ENCODE results near the gene ZNF154. TPM values are rescaled to one million over a fixed set of nuclear protein-coding genes. Genes with fewer than 3 reads are reported as not detected.

Gene ZNF154
- total and polyA plus RNA-seq, 2 donors (not counting 1 experiment from before 2014, with no cell fraction given), result 25.4 to 40.4 TPM

GRCh38 chr19:57651654-57651996, 57.4 kb downstream of the ZNF154 start:
- Histone ChIP-seq H3K4me3 (ENCODE audit: control extremely low read depth in 1 of 5, extremely low read depth in 1 of 5, insufficient read depth in 1 of 5, low read depth in 2 of 5, low read length in 4 of 5) (no peak overlapping the region), H3K79me2 (ENCODE audit: control insufficient read depth, insufficient read depth, low read length) (no peaks in the 10 kb centered on the region), H3K27me3 (replicated peaks in 1 of 4; ENCODE audit: control extremely low read depth in 1 of 4, control insufficient read depth in 3 of 4, insufficient read depth in 4 of 4, low read length in 3 of 4) (peaks cover 0 to 9% (median 4%) of the 10 kb centered on the region in 4 experiments), H3K36me3 (replicated peaks in 1 of 2; ENCODE audit: control extremely low read depth in 1 of 2, control insufficient read depth in 1 of 2, extremely low read depth in 1 of 2, insufficient read depth in 2 of 2, low read length in 1 of 2) (no peaks in the 10 kb centered on the region), H3K27ac (ENCODE audit: low read length in 2 of 2) (no peak overlapping the region), H3K4me1 (ENCODE audit: control insufficient read depth in 2 of 2, insufficient read depth in 2 of 2, low read length in 2 of 2) (no peaks in the 10 kb centered on the region), H3K9me3 (ENCODE audit: control extremely low read depth in 1 of 3, control insufficient read depth in 2 of 3, insufficient read depth in 1 of 3, low read length in 2 of 3) (peaks cover 0 to 5% (median 4%) of the 10 kb centered on the region in 3 donors), H3K4me2 (replicated peaks; ENCODE audit: low read depth, low read length, poor library complexity, severe bottlenecking) (no peak overlapping the region), H2AFZ (ENCODE audit: insufficient read depth, low read depth, low read length, poor library complexity, severe bottlenecking) (no peak overlapping the region), H3K9ac (ENCODE audit: low read length) (no peak overlapping the region), H4K20me1 (ENCODE audit: control insufficient read depth, insufficient read depth, low read length, poor library complexity, severe bottlenecking) (no peaks in the 10 kb centered on the region)
- Mint-ChIP-seq H3K9me3 (ENCODE audit: insufficient read depth) (peaks cover 4% of the 10 kb centered on the region), H3K27ac (no peak overlapping the region), H3K27me3 (peaks cover 47% of the 10 kb centered on the region), H3K4me1 (no peaks in the 10 kb centered on the region), H3K4me3 (no peak overlapping the region)
- intact Hi-C loops (cut with micrococcal nuclease), result no loop called here
- ATAC-seq (ENCODE audit: low read depth) (no peak), DNase-seq (no peak)
- POLR2A ChIA-PET, result no interaction called here
- WGBS (ENCODE audit: insufficient coverage), result 75% methylated on average over 6 of the region's 6 CpGs
- TF ChIP-seq CTCF (IDR thresholded peaks at IDR 0.05) (no peak), EZH2 (IDR thresholded peaks at IDR 0.05; ENCODE audit: borderline replicate concordance, insufficient read depth, low read depth, low read length, poor library complexity, severe bottlenecking) (no peak)
- CTCF ChIA-PET, result no interaction called here

GRCh38 chr19:57648331-57649003, 60.5 kb downstream of the ZNF154 start:
- ATAC-seq (ENCODE audit: low read depth) (no peak), DNase-seq (no peak)
- Histone ChIP-seq H3K27ac (ENCODE audit: low read length in 2 of 2) (no peak overlapping the region), H3K4me1 (ENCODE audit: control insufficient read depth in 2 of 2, insufficient read depth in 2 of 2, low read length in 2 of 2) (no peaks in the 10 kb centered on the region), H3K27me3 (replicated peaks in 1 of 4; ENCODE audit: control extremely low read depth in 1 of 4, control insufficient read depth in 3 of 4, insufficient read depth in 4 of 4, low read length in 3 of 4) (peaks cover 0 to 9% (median 0%) of the 10 kb centered on the region in 4 experiments), H4K20me1 (ENCODE audit: control insufficient read depth, insufficient read depth, low read length, poor library complexity, severe bottlenecking) (no peaks in the 10 kb centered on the region), H3K4me3 (ENCODE audit: control extremely low read depth in 1 of 5, extremely low read depth in 1 of 5, insufficient read depth in 1 of 5, low read depth in 2 of 5, low read length in 4 of 5) (no peak overlapping the region), H3K4me2 (replicated peaks; ENCODE audit: low read depth, low read length, poor library complexity, severe bottlenecking) (no peak overlapping the region), H2AFZ (ENCODE audit: insufficient read depth, low read depth, low read length, poor library complexity, severe bottlenecking) (no peak overlapping the region), H3K36me3 (replicated peaks in 1 of 2; ENCODE audit: control extremely low read depth in 1 of 2, control insufficient read depth in 1 of 2, extremely low read depth in 1 of 2, insufficient read depth in 2 of 2, low read length in 1 of 2) (peaks cover 1 to 2% of the 10 kb centered on the region in 2 experiments), H3K9ac (ENCODE audit: low read length) (no peak overlapping the region), H3K79me2 (ENCODE audit: control insufficient read depth, insufficient read depth, low read length) (no peaks in the 10 kb centered on the region), H3K9me3 (ENCODE audit: control extremely low read depth in 1 of 3, control insufficient read depth in 2 of 3, insufficient read depth in 1 of 3, low read length in 2 of 3) (peaks cover 0 to 15% (median 3%) of the 10 kb centered on the region in 3 donors)
- Mint-ChIP-seq H3K27ac (no peak overlapping the region), H3K4me3 (no peak overlapping the region), H3K27me3 (peaks cover 21% of the 10 kb centered on the region), H3K9me3 (ENCODE audit: insufficient read depth) (peaks cover 2% of the 10 kb centered on the region), H3K4me1 (no peaks in the 10 kb centered on the region)
- whole genome bisulfite sequencing (ENCODE audit: insufficient coverage), result 89% methylated on average over 4 of the region's 6 CpGs
- intact Hi-C loops (cut with micrococcal nuclease), result no loop called here
- CTCF ChIA-PET, result no interaction called here
- POLR2A ChIA-PET, result no interaction called here
- TF ChIP-seq EZH2 (IDR thresholded peaks at IDR 0.05; ENCODE audit: borderline replicate concordance, insufficient read depth, low read depth, low read length, poor library complexity, severe bottlenecking), result no peak
- no peak for TF ChIP-seq CTCF (IDR thresholded peaks at IDR 0.05)

All from B cell (primary cell).